ENCODE data around the gene PCED1A.

Gene PCED1A

GRCh38 chr20:2805689-2806350, 34.6 kb downstream of the PCED1A start:
- DNase-seq (ENCODE audit: extremely low read depth in 1 of 2, low read depth in 1 of 2): no peak

GRCh38 chr20:2804852-2805688, 35.4 kb downstream of the PCED1A start:
- DNase-seq (ENCODE audit: extremely low read depth in 1 of 2, low read depth in 1 of 2): no peak

- no peak for DNase-seq (ENCODE audit: extremely low read depth in 1 of 2, low read depth in 1 of 2)
Observed at GRCh38 chr20:2804041-2804828, 36.2 kb downstream of the PCED1A start.

- DNase-seq (ENCODE audit: extremely low read depth in 1 of 2, low read depth in 1 of 2): no peak
Observed at GRCh38 chr20:2801286-2801728, 39.1 kb downstream of the PCED1A start.

GRCh38 chr20:2800521-2801285, 39.8 kb downstream of the PCED1A start, which contains the start of gene CPXM1:
TSS of gene CPXM1 (minus strand) at chr20:2800627. CDS start at chr20:2800572, 55 bp downstream.
- no peak for DNase-seq (ENCODE audit: extremely low read depth in 1 of 2, low read depth in 1 of 2)

GRCh38 chr20:2799688-2800520, 40.6 kb downstream of the PCED1A start:
- DNase-seq (ENCODE audit: extremely low read depth in 1 of 2, low read depth in 1 of 2): no peak

GRCh38 chr20:2799271-2799670, 41.2 kb downstream of the PCED1A start:
- DNase-seq (ENCODE audit: extremely low read depth in 1 of 2, low read depth in 1 of 2): no peak

GRCh38 chr20:2798814-2799213, 41.6 kb downstream of the PCED1A start:
- no peak for DNase-seq (ENCODE audit: extremely low read depth in 1 of 2, low read depth in 1 of 2)

GRCh38 chr20:2798095-2798805, 42.2 kb downstream of the PCED1A start:
- no peak for DNase-seq (ENCODE audit: extremely low read depth in 1 of 2, low read depth in 1 of 2)

- no peak for DNase-seq (ENCODE audit: extremely low read depth in 1 of 2, low read depth in 1 of 2)
Observed at GRCh38 chr20:2797136-2797983, 43.1 kb downstream of the PCED1A start.

GRCh38 chr20:2796011-2796660, 44.3 kb downstream of the PCED1A start:
- no peak for DNase-seq (ENCODE audit: extremely low read depth in 1 of 2, low read depth in 1 of 2)

GRCh38 chr20:2795451-2795850, 45.0 kb downstream of the PCED1A start:
- no peak for DNase-seq (ENCODE audit: extremely low read depth in 1 of 2, low read depth in 1 of 2)

- no peak for DNase-seq (ENCODE audit: extremely low read depth in 1 of 2, low read depth in 1 of 2)
Observed at GRCh38 chr20:2794866-2795447, 45.5 kb downstream of the PCED1A start.

- DNase-seq (ENCODE audit: extremely low read depth in 1 of 2, low read depth in 1 of 2): no peak
Observed at GRCh38 chr20:2794202-2794748, 46.2 kb downstream of the PCED1A start.

- no peak for DNase-seq (ENCODE audit: extremely low read depth in 1 of 2, low read depth in 1 of 2)
Observed at GRCh38 chr20:2793471-2793870, 47.0 kb downstream of the PCED1A start.

Measured in stimulated activated CD8-positive, alpha-beta memory T cell treated with anti-CD3 and anti-CD28 coated beads, Interleukin-7, amount 100 ng/mL, for 48 hours (primary cell).